Inflammatory macrophage (primary cell): ENCODE measurements around the gene CPOX.

Experiments
- DNase-seq, 2 donors: peaks; one replicate each; pipeline ENCODE4 v3.0.0-alpha.2; 2020 to 2022

CPOX gene

GRCh38 chr3:98534168-98534567 lies 59.2 kb downstream of the CPOX start:
- no peak for DNase-seq

- no peak for DNase-seq
Observed at GRCh38 chr3:98532709-98533571, 60.5 kb downstream of the CPOX start.

- no peak for DNase-seq
Observed at GRCh38 chr3:98532275-98532637, 61.2 kb downstream of the CPOX start.

- no peak for DNase-seq
Observed at GRCh38 chr3:98531622-98532274, 61.7 kb downstream of the CPOX start, which contains the start of gene GPR15. TSS of gene GPR15 (plus strand) at chr3:98531978. CDS start at chr3:98532034, 56 bp downstream.

GRCh38 chr3:98530676-98531075 lies 62.7 kb downstream of the CPOX start:
- DNase-seq, result no peak

DNA sequence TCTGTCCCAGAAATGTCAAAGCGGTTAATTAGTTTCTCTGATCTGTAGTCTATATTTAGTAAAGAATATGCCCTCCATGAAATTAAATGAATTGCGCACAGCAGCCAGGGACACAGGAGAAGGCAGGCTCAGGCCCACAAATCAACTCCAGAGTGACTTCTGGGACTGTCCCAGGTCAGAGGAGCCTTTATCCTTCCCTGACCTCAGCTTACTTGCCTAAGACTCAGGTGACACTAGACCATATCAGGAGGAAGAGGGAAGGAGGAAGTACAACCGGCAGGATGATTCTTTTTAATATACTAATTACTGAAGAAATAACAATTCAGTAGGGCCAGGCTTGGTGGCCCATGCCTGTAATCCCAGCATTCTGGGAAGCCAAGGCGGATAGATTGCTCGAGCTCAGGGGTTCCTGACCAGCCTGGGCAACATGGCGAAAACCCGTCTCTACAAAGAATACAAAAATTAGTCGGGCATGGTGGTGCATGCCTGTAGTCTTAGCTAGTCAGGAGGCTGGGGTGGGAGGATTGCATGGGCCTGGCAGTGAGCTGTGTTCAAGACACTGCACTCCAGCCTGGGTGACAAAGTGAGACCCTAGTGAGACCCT lies 63.5 kb downstream of the CPOX start:
- no peak for DNase-seq
